ENCODE data around the gene MCM5.

Gene MCM5

DNA sequence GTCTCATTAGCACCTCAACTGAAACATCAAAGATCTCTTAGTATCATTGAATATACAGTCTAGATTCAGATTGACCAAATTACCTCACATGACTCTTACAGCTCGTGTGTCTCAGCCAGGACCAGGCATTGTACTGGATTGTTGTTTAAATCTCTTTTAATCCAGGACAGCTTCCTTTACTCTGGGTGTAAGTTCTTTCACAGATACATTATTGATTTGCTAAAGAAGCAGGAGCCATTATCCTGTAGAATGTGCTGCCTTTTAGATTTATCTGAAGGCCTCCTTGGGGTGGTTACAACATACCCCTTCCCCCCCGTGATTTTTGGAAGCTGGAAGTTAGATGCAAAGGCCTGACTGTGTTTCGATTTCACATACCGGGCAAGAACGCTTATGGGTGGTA lies 4.2 kb downstream of the MCM5 start:
- DNase-seq = no peak

- no peak for DNase-seq
Measured at GRCh38 chr22:35406443-35406842, 6.5 kb downstream of the MCM5 start.

GRCh38 chr22:35407362-35407761 lies 7.4 kb downstream of the MCM5 start:
- DNase-seq = no peak

DNA sequence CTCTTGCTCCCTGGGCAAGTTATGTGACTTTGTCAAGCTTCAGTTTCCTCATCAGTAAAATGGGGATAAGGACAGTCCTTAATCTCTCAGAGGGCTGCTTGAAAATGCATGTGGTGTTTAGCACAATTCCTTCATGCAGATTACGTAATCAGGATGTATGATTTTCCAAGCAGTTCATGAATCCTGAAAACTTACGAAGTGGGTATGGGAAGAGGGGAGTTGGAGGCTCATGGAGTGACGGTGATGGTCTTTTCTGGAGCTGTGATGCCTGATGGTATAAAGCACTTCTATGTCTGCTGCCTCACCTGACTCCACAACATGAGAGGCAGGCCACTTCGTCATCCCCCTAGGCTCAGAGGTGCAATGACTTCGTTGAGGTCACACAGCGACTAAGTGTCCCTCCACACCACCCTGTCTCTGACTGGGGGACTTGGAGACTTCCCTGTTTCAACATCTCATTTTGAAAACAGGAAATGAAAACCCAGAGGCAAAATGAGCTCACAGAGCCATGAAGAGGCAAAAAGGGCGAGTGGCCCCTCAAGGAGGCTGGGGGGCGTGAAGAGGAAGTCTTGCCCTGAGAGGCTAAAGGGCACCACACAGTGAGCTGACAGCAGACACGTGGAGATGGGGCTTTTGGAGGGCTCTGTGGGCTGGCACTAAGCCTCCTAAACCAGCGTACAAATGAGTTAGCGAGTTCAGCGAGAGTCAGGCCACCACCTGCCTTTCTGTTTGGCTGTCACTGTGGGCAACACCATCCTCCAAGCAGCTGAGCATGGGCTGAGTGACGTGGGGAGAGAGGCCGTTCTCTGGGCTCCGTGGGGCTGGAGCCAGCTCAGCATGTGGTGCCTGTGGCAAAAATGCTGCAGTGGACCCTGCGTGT lies 10.1 kb downstream of the MCM5 start:
- no peak for DNase-seq

DNA sequence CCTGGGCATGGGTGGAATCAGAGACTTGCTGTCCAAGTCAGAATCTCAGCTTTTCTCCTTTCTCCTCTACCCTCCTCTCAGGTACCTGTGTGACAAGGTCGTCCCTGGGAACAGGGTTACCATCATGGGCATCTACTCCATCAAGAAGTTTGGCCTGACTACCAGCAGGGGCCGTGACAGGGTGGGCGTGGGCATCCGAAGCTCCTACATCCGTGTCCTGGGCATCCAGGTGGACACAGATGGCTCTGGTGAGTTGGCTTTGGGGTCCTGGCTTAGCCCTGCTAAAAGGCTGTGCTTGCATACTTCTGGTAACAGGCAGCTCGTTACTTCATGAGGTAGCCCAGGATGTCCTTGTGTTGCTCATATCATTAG lies 10.7 kb downstream of the MCM5 start:
- no peak for DNase-seq

- no peak for DNase-seq
Measured at GRCh38 chr22:35411102-35411501, 11.2 kb downstream of the MCM5 start.

- DNase-seq = no peak
Measured at GRCh38 chr22:35413624-35414023, 13.7 kb downstream of the MCM5 start.

- DNase-seq = no peak
Measured at GRCh38 chr22:35417606-35418005, 17.7 kb downstream of the MCM5 start.

DNA sequence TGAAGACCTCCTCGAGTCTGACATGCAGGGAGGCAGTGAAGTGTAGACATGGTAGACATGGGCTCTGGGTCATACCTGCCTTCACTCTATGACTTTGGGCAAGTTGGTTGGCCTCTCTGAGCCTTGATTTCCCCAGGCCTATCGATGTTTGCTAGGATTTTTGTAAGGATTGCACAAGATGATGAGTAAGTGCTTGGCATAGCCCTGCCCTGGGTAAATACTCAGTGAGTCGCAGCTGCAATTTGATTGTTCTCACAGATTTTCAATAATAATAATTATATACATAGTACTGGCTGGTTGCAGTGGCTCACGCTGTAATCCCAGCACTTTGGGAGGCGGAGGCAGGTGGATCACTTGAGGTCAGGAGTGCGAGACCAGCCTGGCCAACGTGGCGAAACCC lies 18.1 kb downstream of the MCM5 start:
- DNase-seq = no peak

- DNase-seq = no peak
Measured at GRCh38 chr22:35418731-35419130, 18.8 kb downstream of the MCM5 start.

- DNase-seq = no peak
Measured at GRCh38 chr22:35419756-35420155, 19.8 kb downstream of the MCM5 start.

DNA sequence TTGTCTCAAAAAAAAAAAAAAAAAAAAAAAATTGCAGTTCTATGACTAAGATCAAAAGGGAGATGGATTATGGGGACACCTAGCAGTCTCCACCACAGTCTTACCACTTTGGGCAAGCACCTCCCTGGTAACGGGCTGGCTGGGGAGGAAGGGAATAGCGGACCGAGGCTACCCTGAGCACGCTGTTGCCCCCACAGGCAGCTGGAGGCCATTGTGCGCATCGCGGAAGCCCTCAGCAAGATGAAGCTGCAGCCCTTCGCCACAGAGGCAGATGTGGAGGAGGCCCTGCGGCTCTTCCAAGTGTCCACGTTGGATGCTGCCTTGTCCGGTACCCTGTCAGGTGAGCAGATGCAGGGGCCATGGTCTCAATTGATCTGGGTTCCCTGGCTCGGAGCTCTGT lies 21.2 kb downstream of the MCM5 start:
- DNase-seq = no peak

DNA sequence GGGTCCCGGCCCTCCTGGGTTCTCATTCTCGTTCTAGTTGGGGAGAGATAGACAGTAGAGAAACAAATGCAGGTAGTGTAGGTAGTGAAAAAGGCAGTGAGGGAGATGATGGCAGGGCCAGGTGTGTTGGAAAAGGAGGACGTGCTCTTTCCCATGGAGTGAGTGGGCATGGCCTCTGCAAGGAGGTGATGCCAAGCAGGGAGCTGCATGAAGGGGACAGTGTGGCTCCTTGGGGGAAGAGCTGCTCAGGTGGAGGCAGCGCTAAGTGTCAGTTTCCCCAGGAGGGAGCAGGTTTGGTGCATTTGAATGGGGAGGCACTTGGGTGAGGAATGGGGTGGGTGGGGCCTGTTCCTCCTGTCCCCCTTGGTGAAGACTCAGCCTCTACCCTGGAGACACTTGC lies 22.2 kb downstream of the MCM5 start:
- DNase-seq = no peak

GRCh38 chr22:35422936-35423335 lies 23.0 kb downstream of the MCM5 start:
- no peak for DNase-seq

GRCh38 chr22:35424081-35424480 lies 24.1 kb downstream of the MCM5 start:
- no peak for DNase-seq

DNA sequence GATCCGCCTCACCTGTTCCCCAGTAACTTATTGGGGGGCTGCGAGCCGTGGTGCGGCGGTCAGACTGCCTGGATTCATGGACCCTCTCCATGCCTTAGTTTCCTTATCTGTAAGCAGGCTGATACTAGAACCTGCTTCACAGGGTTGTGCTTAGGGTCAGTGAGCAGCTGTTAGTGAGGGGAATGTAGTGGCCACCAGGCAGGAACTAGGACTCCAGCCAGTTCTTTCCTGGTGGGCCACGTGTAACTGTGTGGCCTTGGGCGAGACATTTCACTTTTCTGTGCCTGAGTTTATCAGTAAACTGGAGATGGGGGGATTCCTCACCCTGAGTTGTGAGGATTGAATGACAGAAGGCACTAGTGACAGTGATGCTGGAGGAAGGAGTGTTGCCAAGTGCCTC lies 24.8 kb downstream of the MCM5 start:
- DNase-seq = no peak

DNA sequence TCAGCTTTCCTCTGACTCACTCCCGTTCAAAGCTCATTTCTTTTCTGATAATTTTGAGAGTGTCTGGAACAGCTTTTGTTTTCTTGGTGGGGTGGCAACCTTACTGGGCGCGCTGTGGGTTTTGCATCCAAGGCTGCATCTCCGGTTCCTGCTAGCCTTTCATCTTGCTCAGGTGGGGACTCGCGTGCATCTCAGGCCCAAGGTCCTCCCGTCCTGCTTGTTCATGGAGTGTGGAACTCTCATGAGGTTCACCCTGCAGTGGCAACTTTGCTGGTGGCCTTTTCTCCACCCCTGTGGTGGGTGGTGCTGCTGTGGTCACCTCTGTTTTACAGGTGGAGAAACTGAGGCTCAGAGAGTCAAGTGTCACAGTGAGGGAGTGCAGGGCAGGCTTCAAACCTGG lies 25.6 kb downstream of the MCM5 start:
- DNase-seq = no peak

DNA sequence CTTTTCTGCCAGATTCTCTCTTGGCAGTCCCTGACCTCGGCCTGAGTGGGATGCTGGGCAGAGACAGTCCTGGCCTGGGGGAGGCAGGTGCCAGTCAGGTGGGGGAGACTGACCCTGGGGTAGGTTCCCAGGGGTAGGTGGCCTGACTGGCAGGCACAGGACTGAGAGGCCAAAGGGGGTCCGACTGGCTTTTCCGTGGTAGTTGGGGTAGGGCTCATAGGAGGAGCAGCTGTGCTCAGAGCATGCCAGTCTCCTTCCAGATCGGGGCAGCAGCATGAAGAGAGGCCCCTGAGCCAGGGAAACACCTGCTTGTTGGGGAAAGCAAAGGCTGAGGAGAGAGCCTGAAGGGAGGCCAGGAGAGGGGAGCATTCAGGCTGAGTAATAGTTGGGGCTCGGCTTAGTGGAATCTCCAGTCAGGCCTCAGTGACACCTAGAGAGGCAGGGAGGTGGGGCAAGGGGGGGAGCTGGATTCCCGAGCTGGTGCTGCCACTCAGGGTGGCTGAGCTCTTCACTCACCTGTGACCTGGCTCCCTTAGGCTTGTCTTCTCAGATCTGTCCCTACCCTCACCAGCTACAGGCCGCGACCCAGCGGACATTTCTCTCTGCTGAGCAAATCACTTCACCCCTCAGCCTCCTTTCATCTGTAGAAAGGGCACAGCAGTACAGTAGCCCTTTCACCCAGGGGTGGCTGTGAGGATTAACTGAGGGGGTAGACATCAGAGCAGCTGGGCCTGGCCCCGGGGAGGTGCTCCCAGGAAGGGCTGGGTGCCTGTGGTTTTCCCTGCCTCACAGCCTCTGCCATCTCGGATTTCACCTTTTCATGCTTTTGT lies 26.2 kb downstream of the MCM5 start:
- no peak for DNase-seq

- DNase-seq = no peak
Measured at GRCh38 chr22:35426801-35427140, 26.8 kb downstream of the MCM5 start.

DNA sequence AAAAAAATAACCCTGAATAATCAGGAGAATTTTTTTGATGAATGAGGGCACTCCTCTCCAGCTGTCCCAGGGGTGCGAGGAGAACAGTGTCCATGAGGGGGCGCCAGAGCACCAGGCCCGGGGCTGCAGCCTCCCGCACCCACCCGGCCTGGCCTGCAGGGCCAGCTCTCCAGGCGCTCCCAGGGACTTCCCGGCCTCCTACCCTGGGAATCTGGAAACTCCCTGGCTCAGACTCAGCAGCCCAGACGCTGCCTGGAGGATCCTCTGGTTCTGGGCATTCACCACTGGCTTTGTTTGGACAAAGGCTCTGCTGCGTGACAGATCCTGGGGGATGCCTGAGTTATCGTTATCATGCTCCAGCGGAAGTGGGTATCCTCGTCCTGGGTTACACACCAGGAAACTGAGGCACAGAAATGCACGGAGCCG lies 31.0 kb downstream of the MCM5 start:
- DNase-seq = peak; percentile 75 to 78

- DNase-seq = no peak
Measured at GRCh38 chr22:35431483-35432227, 31.7 kb downstream of the MCM5 start.

DNA sequence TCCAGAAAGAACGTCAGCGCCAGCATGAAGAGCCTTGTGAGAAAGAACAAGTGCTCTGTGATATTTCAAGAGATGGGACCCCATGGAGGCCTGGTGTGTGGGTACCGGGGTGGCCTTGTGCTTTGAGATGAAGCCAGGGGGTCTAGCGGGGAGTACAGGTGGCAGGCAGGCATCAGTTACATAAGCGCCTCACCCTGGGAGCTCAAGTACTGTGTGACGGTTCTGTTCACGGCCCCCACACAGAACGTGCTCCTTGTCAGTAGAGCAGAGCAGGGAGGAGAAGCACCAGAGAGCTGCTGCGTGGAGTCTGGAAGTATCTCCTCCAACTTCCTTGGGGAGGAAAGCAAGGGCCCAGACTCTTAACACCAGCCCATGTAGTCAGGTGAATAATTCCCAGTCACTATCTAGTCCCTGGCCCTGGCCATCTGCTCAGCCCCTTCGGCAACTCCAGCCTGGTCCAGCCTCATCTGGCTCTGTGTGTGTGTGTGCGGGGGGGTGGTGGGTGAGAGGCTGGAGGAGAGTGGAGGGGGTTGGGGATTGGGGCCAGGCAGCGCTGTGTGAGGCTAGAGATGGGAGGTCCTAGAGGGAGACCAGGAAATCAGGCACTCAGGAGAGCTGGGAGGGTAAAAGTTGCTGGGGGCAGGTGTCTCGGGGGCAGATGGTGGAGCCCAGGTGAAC lies 32.4 kb downstream of the MCM5 start:
- no peak for DNase-seq

All from activated CD4-positive, alpha-beta T cell treated with anti-CD3 and anti-CD28 coated beads, Interleukin-2, amount 50 U/mL, for 48 hours (primary cell).